22Rv1 (cell line): ENCODE data around the gene LRRC57.

Source experiments
- CTCF ChIP-seq: fragments of 450-650 bp; IDR thresholded peaks from 2 replicates; pipeline ENCODE4 v1.5.1; 2017; ENCODE audit warnings: mild to moderate bottlenecking
- ZFX ChIP-seq: fragments of 450-650 bp; IDR thresholded peaks from 2 replicates; pipeline ENCODE4 v1.6.1; 2017; ENCODE audit warnings: antibody characterized with exemption, borderline replicate concordance

GRCh38 chr15:42511007-42511391 is 37.6 kb downstream of the LRRC57 start:
- TF ChIP-seq CTCF (no peak), ZFX (no peak)
